GM12874 (cell line): ENCODE data around the gene RMDN2.

Source experiments
- CTCF ChIP-seq: IDR thresholded peaks from 2 replicates; pipeline ENCODE4 v1.5.1; 2011; ENCODE audit warnings: low read depth, mild to moderate bottlenecking, control low read depth, low read length, moderate library complexity; ENCODE audit not compliant: insufficient read depth

Gene RMDN2

GRCh38 chr2:37892436-37893114 is 32.5 kb upstream of the RMDN2 start:
- TF ChIP-seq CTCF, result no peak

GRCh38 chr2:37893327-37893726 is 31.8 kb upstream of the RMDN2 start:
- TF ChIP-seq CTCF, result no peak

GRCh38 chr2:37894047-37894446 is 31.0 kb upstream of the RMDN2 start:
- no peak for TF ChIP-seq CTCF

GRCh38 chr2:37894601-37895000 is 30.5 kb upstream of the RMDN2 start:
- TF ChIP-seq CTCF, result no peak

GRCh38 chr2:37895140-37895539 is 29.9 kb upstream of the RMDN2 start:
- TF ChIP-seq CTCF, result no peak

- no peak for TF ChIP-seq CTCF
Measured at GRCh38 chr2:37896319-37896718, 28.8 kb upstream of the RMDN2 start.

GRCh38 chr2:37897511-37897910 is 27.6 kb upstream of the RMDN2 start:
- no peak for TF ChIP-seq CTCF
